ENCODE data around the gene ZNF318.

Gene ZNF318

GRCh38 chr6:43307451-43308100, 61.9 kb downstream of the ZNF318 start:
- no peaks in the 10 kb centered on the region for H3K27me3 ChIP-seq (ENCODE audit: insufficient read depth, low read length)

GRCh38 chr6:43306086-43306485, 63.4 kb downstream of the ZNF318 start:
- no peak for DNase-seq
- no peak overlapping the region for H3K27ac ChIP-seq (ENCODE audit: low read depth, low read length)
- no peak overlapping the region for H4K8ac ChIP-seq (ENCODE audit: low read depth, low read length)
- no peak overlapping the region for H4K12ac ChIP-seq (ENCODE audit: low read depth, low read length)
- H2BK12ac ChIP-seq (ENCODE audit: low read length), result no peak overlapping the region
- no peak overlapping the region for H3K4me3 ChIP-seq (ENCODE audit: low read depth, low read length)
- no peak overlapping the region for H3K4me2 ChIP-seq (ENCODE audit: low read length)
- H4K91ac ChIP-seq (ENCODE audit: low read depth, low read length), result no peak overlapping the region
- H3K4me1 ChIP-seq (ENCODE audit: control insufficient read depth in 1 of 2, insufficient read depth in 2 of 2, low read length in 2 of 2), result peaks cover 0 to 4% of the 10 kb centered on the region in 2 experiments
- H3K9ac ChIP-seq (ENCODE audit: low read length), result no peak overlapping the region
- H3K23ac ChIP-seq (ENCODE audit: low read length), result no peak overlapping the region
- no peak overlapping the region for H3K14ac ChIP-seq (ENCODE audit: low read length)
- no CpG with 5 or more reads among the region's 7 CpGs for WGBS (ENCODE audit: extremely low coverage, insufficient coverage, insufficient read length)
- no peak overlapping the region for H3K18ac ChIP-seq (ENCODE audit: low read length)
- H3K4ac ChIP-seq (ENCODE audit: low read depth, low read length), result no peak overlapping the region
- H2BK5ac ChIP-seq (ENCODE audit: low read depth, low read length, poor library complexity), result no peak overlapping the region
- no peak overlapping the region for H2AFZ ChIP-seq (ENCODE audit: insufficient read depth, low read length, poor library complexity)
- no peaks in the 10 kb centered on the region for H3K9me3 ChIP-seq (ENCODE audit: insufficient read depth, low read depth, low read length)
- no peak overlapping the region for H2BK120ac ChIP-seq (ENCODE audit: insufficient read depth, low read length, poor library complexity)
- no peaks in the 10 kb centered on the region for H3K36me3 ChIP-seq (ENCODE audit: control insufficient read depth in 1 of 2, insufficient read depth in 2 of 2, low read length in 2 of 2)
- H3K79me2 ChIP-seq (ENCODE audit: control insufficient read depth, insufficient read depth, low read length, poor library complexity), result no peaks in the 10 kb centered on the region
- H3K79me1 ChIP-seq (ENCODE audit: low read length), result no peaks in the 10 kb centered on the region
- no peak overlapping the region for H2AK5ac ChIP-seq (ENCODE audit: low read length)
- no peaks in the 10 kb centered on the region for H3K27me3 ChIP-seq (ENCODE audit: insufficient read depth, low read length)

More at GRCh38 chr6:43307451-43308100, 61.9 kb downstream of the ZNF318 start:
- Histone ChIP-seq H3K79me1 (ENCODE audit: low read length) (no peaks in the 10 kb centered on the region), H2BK120ac (ENCODE audit: insufficient read depth, low read length, poor library complexity) (no peak overlapping the region), H3K14ac (ENCODE audit: low read length) (no peak overlapping the region), H3K9me3 (ENCODE audit: insufficient read depth, low read depth, low read length) (no peaks in the 10 kb centered on the region), H3K27ac (ENCODE audit: low read depth, low read length) (no peak overlapping the region), H3K4me2 (ENCODE audit: low read length) (no peak overlapping the region), H3K4me3 (ENCODE audit: low read depth, low read length) (no peak overlapping the region), H3K18ac (ENCODE audit: low read length) (no peak overlapping the region), H4K12ac (ENCODE audit: low read depth, low read length) (no peak overlapping the region), H3K4me1 (ENCODE audit: control insufficient read depth in 1 of 2, insufficient read depth in 2 of 2, low read length in 2 of 2) (peaks cover 0 to 4% of the 10 kb centered on the region in 2 experiments), H4K8ac (ENCODE audit: low read depth, low read length) (no peak overlapping the region), H2BK5ac (ENCODE audit: low read depth, low read length, poor library complexity) (no peak overlapping the region), H3K79me2 (ENCODE audit: control insufficient read depth, insufficient read depth, low read length, poor library complexity) (no peaks in the 10 kb centered on the region), H2AFZ (ENCODE audit: insufficient read depth, low read length, poor library complexity) (no peak overlapping the region), H2BK12ac (ENCODE audit: low read length) (no peak overlapping the region), H3K4ac (ENCODE audit: low read depth, low read length) (no peak overlapping the region), H2AK5ac (ENCODE audit: low read length) (no peak overlapping the region), H4K91ac (ENCODE audit: low read depth, low read length) (no peak overlapping the region), H3K9ac (ENCODE audit: low read length) (no peak overlapping the region), H3K23ac (ENCODE audit: low read length) (no peak overlapping the region), H3K36me3 (ENCODE audit: control insufficient read depth in 1 of 2, insufficient read depth in 2 of 2, low read length in 2 of 2) (no peaks in the 10 kb centered on the region)
- DNase-seq, result no peak
- no CpG with 5 or more reads among the region's 5 CpGs for WGBS (ENCODE audit: extremely low coverage, insufficient coverage, insufficient read length)

GRCh38 chr6:43304882-43305281, 64.6 kb downstream of the ZNF318 start:
- Histone ChIP-seq H3K4me1 (ENCODE audit: control insufficient read depth in 1 of 2, insufficient read depth in 2 of 2, low read length in 2 of 2) (peaks cover 0 to 4% of the 10 kb centered on the region in 2 experiments), H2AFZ (ENCODE audit: insufficient read depth, low read length, poor library complexity) (no peak overlapping the region), H3K9ac (ENCODE audit: low read length) (no peak overlapping the region), H3K36me3 (ENCODE audit: control insufficient read depth in 1 of 2, insufficient read depth in 2 of 2, low read length in 2 of 2) (no peaks in the 10 kb centered on the region), H3K14ac (ENCODE audit: low read length) (no peak overlapping the region), H3K79me1 (ENCODE audit: low read length) (no peaks in the 10 kb centered on the region), H3K9me3 (ENCODE audit: insufficient read depth, low read depth, low read length) (no peaks in the 10 kb centered on the region), H3K23ac (ENCODE audit: low read length) (no peak overlapping the region), H3K4me3 (ENCODE audit: low read depth, low read length) (no peak overlapping the region), H2AK5ac (ENCODE audit: low read length) (no peak overlapping the region), H3K4me2 (ENCODE audit: low read length) (no peak overlapping the region), H4K8ac (ENCODE audit: low read depth, low read length) (no peak overlapping the region), H2BK5ac (ENCODE audit: low read depth, low read length, poor library complexity) (no peak overlapping the region), H3K79me2 (ENCODE audit: control insufficient read depth, insufficient read depth, low read length, poor library complexity) (no peaks in the 10 kb centered on the region), H3K18ac (ENCODE audit: low read length) (no peak overlapping the region), H3K27ac (ENCODE audit: low read depth, low read length) (no peak overlapping the region), H2BK120ac (ENCODE audit: insufficient read depth, low read length, poor library complexity) (no peak overlapping the region), H4K91ac (ENCODE audit: low read depth, low read length) (no peak overlapping the region), H4K12ac (ENCODE audit: low read depth, low read length) (no peak overlapping the region), H2BK12ac (ENCODE audit: low read length) (no peak overlapping the region), H3K4ac (ENCODE audit: low read depth, low read length) (no peak overlapping the region), H3K27me3 (ENCODE audit: insufficient read depth, low read length) (no peaks in the 10 kb centered on the region)
- no CpG with 5 or more reads among the region's 2 CpGs for WGBS (ENCODE audit: extremely low coverage, insufficient coverage, insufficient read length)
- DNase-seq, result no peak

- H2BK120ac ChIP-seq (ENCODE audit: insufficient read depth, low read length, poor library complexity), result no peak overlapping the region
- H3K79me1 ChIP-seq (ENCODE audit: low read length), result no peaks in the 10 kb centered on the region
- no CpG with 5 or more reads among the region's 3 CpGs for WGBS (ENCODE audit: extremely low coverage, insufficient coverage, insufficient read length)
- H3K18ac ChIP-seq (ENCODE audit: low read length), result no peak overlapping the region
- no peak overlapping the region for H2AK5ac ChIP-seq (ENCODE audit: low read length)
- no peak overlapping the region for H3K9ac ChIP-seq (ENCODE audit: low read length)
- H2BK12ac ChIP-seq (ENCODE audit: low read length), result no peak overlapping the region
- no peaks in the 10 kb centered on the region for H3K9me3 ChIP-seq (ENCODE audit: insufficient read depth, low read depth, low read length)
- H3K4me2 ChIP-seq (ENCODE audit: low read length), result no peak overlapping the region
- no peak overlapping the region for H3K23ac ChIP-seq (ENCODE audit: low read length)
- no peaks in the 10 kb centered on the region for H3K27me3 ChIP-seq (ENCODE audit: insufficient read depth, low read length)
- H4K12ac ChIP-seq (ENCODE audit: low read depth, low read length), result no peak overlapping the region
- H3K4ac ChIP-seq (ENCODE audit: low read depth, low read length), result no peak overlapping the region
- no peak overlapping the region for H2BK5ac ChIP-seq (ENCODE audit: low read depth, low read length, poor library complexity)
- H3K4me1 ChIP-seq (ENCODE audit: control insufficient read depth in 1 of 2, insufficient read depth in 2 of 2, low read length in 2 of 2), result peaks cover 0 to 4% of the 10 kb centered on the region in 2 experiments
- no peak overlapping the region for H2AFZ ChIP-seq (ENCODE audit: insufficient read depth, low read length, poor library complexity)
- H3K4me3 ChIP-seq (ENCODE audit: low read depth, low read length), result no peak overlapping the region
- no peak overlapping the region for H4K8ac ChIP-seq (ENCODE audit: low read depth, low read length)
- H3K14ac ChIP-seq (ENCODE audit: low read length), result no peak overlapping the region
- H3K27ac ChIP-seq (ENCODE audit: low read depth, low read length), result no peak overlapping the region
- H3K36me3 ChIP-seq (ENCODE audit: control insufficient read depth in 1 of 2, insufficient read depth in 2 of 2, low read length in 2 of 2), result no peaks in the 10 kb centered on the region
- H3K79me2 ChIP-seq (ENCODE audit: control insufficient read depth, insufficient read depth, low read length, poor library complexity), result no peaks in the 10 kb centered on the region
- DNase-seq, result no peak
- H4K91ac ChIP-seq (ENCODE audit: low read depth, low read length), result no peak overlapping the region
Measured at GRCh38 chr6:43304361-43304760, 65.1 kb downstream of the ZNF318 start.
